Measurements from ENCODE around the gene PPP1R26. TPM values are rescaled to one million over a fixed set of nuclear protein-coding genes. Genes with fewer than 3 reads are reported as not detected.

PPP1R26 gene
- total RNA-seq, 1 experiment from 2014 or later, result 46.9 TPM

DNA sequence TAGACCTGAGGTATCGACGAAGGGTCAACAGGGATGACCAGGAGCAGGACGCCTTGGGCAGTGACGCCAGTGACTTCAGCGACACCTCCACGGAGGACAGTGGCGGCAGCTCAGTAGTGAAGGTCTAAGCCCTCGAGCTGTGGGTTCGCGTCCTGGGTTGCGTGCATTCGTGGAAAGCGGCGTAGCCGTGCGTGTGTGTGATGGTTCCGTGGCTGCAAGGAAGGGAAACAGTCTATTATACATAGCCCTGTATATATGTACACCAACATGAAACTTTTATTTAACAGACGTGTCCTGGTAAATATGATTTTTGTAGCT, 8.4 kb downstream of the PPP1R26 start:
- no TSS peak for BruUV-seq (replicated peaks)
- intact Hi-C loops (cut with micrococcal nuclease; ENCODE audit: unreplicated experiment), result no loop called here
- no peak for DNase-seq
- no peaks in the 10 kb centered on the region for H3K9me2 ChIP-seq (ENCODE audit: insufficient read depth)
- no peaks in the 10 kb centered on the region for H3K9me3 ChIP-seq (ENCODE audit: insufficient read depth, low read depth)
- H3K27ac ChIP-seq, result no peak overlapping the region
- H3K4me3 ChIP-seq, result no peak overlapping the region
- H3K27me3 ChIP-seq (ENCODE audit: insufficient read depth, low read depth), result no peaks in the 10 kb centered on the region
- ChIA-PET POLR2A (ENCODE audit: unreplicated experiment) (no interaction called here), CTCF (interaction anchor here (0.6 kb wide), 1 partner anchor 20 kb away, joined by 8 read pairs; no protein-coding TSS in a partner anchor)
- 0 out of 2 replicates have a peak, but pooled peaks cover 3% of the 10 kb centered on the region for H4K20me1 ChIP-seq (ENCODE audit: insufficient read depth)
- H3K36me3 ChIP-seq (ENCODE audit: low read depth), result 0 out of 2 replicates have a peak, but pooled peaks cover 7% of the 10 kb centered on the region
- H3K4me2 ChIP-seq, result no peak overlapping the region
- no peaks in the 10 kb centered on the region for H3K4me1 ChIP-seq (replicated peaks; ENCODE audit: insufficient read depth)
- peaks cover 5% of the 10 kb centered on the region; the same call in 1 of the 2 replicates for H3K79me2 ChIP-seq (ENCODE audit: low read depth)
- no peaks in the 10 kb centered on the region; the same call in 1 of the 2 replicates for H3F3A ChIP-seq (ENCODE audit: insufficient read depth, low read depth)
- no peak for TF ChIP-seq EZH2 (IDR thresholded peaks at IDR 0.05; ENCODE audit: low read depth)
- TF ChIP-seq, protein P1, sequence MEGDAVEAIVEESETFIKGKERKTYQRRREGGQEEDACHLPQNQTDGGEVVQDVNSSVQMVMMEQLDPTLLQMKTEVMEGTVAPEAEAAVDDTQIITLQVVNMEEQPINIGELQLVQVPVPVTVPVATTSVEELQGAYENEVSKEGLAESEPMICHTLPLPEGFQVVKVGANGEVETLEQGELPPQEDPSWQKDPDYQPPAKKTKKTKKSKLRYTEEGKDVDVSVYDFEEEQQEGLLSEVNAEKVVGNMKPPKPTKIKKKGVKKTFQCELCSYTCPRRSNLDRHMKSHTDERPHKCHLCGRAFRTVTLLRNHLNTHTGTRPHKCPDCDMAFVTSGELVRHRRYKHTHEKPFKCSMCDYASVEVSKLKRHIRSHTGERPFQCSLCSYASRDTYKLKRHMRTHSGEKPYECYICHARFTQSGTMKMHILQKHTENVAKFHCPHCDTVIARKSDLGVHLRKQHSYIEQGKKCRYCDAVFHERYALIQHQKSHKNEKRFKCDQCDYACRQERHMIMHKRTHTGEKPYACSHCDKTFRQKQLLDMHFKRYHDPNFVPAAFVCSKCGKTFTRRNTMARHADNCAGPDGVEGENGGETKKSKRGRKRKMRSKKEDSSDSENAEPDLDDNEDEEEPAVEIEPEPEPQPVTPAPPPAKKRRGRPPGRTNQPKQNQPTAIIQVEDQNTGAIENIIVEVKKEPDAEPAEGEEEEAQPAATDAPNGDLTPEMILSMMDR (conservative IDR thresholded peaks at IDR 0.05), result no peak
- H2AFZ ChIP-seq, result no peak overlapping the region

DNA sequence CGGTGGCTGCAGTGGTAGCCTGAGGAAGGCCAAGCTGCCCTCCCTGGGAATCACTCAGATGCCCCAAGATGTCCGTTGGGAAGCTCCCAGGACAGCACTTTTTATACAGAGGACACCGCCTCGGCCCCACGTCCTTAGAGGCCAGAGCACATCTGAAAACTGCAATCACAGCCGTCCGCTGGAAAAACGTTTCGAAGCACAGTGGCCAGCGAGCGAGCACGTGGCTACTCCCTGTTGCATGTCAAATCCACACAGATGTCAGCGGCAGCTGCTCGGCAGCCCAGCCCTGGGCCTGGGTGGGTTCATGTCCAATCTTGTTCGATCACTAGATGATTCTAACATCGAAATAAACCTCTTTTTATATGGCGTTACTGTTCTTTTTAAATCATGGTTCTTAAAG, 8.9 kb downstream of the PPP1R26 start:
- no peak for DNase-seq
- H3K4me1 ChIP-seq (replicated peaks; ENCODE audit: insufficient read depth), result no peaks in the 10 kb centered on the region
- H3K27ac ChIP-seq, result no peak overlapping the region
- 0 out of 2 replicates have a peak, but pooled peaks cover 3% of the 10 kb centered on the region for H4K20me1 ChIP-seq (ENCODE audit: insufficient read depth)
- no peaks in the 10 kb centered on the region for H3K9me3 ChIP-seq (ENCODE audit: insufficient read depth, low read depth)
- CTCF ChIA-PET, result interaction anchor here (0.6 kb wide), 1 partner anchor 20 kb away, joined by 8 read pairs; no protein-coding TSS in a partner anchor
- no peaks in the 10 kb centered on the region; the same call in 1 of the 2 replicates for H3F3A ChIP-seq (ENCODE audit: insufficient read depth, low read depth)
- H3K79me2 ChIP-seq (ENCODE audit: low read depth), result no peaks in the 10 kb centered on the region
- no peak overlapping the region for H3K4me2 ChIP-seq
- POLR2A ChIA-PET (ENCODE audit: unreplicated experiment), result no interaction called here
- BruUV-seq (replicated peaks), result no TSS peak
- H3K27me3 ChIP-seq (ENCODE audit: insufficient read depth, low read depth), result no peaks in the 10 kb centered on the region
- no peak overlapping the region for H3K4me3 ChIP-seq
- H2AFZ ChIP-seq, result no peak overlapping the region
- 0 out of 2 replicates have a peak, but pooled peaks cover 7% of the 10 kb centered on the region for H3K36me3 ChIP-seq (ENCODE audit: low read depth)
- no peaks in the 10 kb centered on the region for H3K9me2 ChIP-seq (ENCODE audit: insufficient read depth)
- intact Hi-C loops (cut with micrococcal nuclease; ENCODE audit: unreplicated experiment), result no loop called here
- TF ChIP-seq EZH2 (IDR thresholded peaks at IDR 0.05; ENCODE audit: low read depth), result no peak
- TF ChIP-seq, protein P1 (conservative IDR thresholded peaks at IDR 0.05), result no peak

DNA sequence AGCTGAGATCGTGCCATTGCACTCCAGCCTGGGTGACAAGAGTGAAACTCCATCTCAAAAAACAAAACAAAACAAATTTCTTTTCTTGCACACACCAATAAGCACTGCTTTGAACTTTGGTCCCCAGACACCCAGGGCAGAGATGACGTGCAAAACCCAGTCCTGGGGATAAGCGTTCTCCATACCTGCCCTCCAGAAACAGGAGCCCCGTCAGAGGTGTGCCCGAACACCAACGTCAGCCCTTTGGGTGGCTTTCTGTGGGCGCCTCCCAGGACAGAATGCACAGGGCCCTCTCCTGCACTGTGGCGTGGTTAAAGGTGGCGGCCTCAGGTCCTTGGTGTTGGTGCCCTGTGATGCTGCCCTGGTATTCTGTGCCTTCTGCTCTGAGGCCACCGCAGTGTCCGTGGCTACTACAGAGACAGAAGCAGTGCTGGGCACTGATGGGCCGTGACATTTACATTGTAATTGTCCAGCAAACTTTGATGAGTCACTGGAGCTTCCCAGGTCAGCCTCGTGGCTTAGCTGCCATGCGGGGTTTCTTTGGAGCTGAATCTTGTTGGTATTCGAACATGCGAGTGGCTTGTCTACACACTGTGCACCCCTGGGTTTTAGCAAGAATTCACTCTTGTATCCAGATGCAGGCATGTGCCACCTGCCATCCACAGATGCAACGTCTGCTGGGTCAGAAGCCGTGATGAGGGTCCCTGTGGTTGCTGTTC, 9.8 kb downstream of the PPP1R26 start:
- no TSS peak for BruUV-seq (replicated peaks)
- no peak for TF ChIP-seq EZH2 (IDR thresholded peaks at IDR 0.05; ENCODE audit: low read depth)
- TF ChIP-seq, protein P1 (conservative IDR thresholded peaks at IDR 0.05), result no peak
- H4K20me1 ChIP-seq (ENCODE audit: insufficient read depth), result 0 out of 2 replicates have a peak, but pooled peaks cover 3% of the 10 kb centered on the region
- no peaks in the 10 kb centered on the region for H3K27me3 ChIP-seq (ENCODE audit: insufficient read depth, low read depth)
- 0 out of 2 replicates have a peak, but pooled peaks cover 7% of the 10 kb centered on the region for H3K36me3 ChIP-seq (ENCODE audit: low read depth)
- H2AFZ ChIP-seq, result no peak overlapping the region
- H3K9me2 ChIP-seq (ENCODE audit: insufficient read depth), result no peaks in the 10 kb centered on the region
- no peaks in the 10 kb centered on the region for H3K79me2 ChIP-seq (ENCODE audit: low read depth)
- no peak overlapping the region for H3K4me3 ChIP-seq
- H3F3A ChIP-seq (ENCODE audit: insufficient read depth, low read depth), result no peaks in the 10 kb centered on the region; the same call in 1 of the 2 replicates
- intact Hi-C loops (cut with micrococcal nuclease; ENCODE audit: unreplicated experiment), result no loop called here
- ChIA-PET CTCF (no interaction called here), POLR2A (ENCODE audit: unreplicated experiment) (no interaction called here)
- H3K4me2 ChIP-seq, result no peak overlapping the region
- no peaks in the 10 kb centered on the region for H3K9me3 ChIP-seq (ENCODE audit: insufficient read depth, low read depth)
- H3K27ac ChIP-seq, result no peak overlapping the region
- no peak for DNase-seq
- H3K4me1 ChIP-seq (replicated peaks; ENCODE audit: insufficient read depth), result no peaks in the 10 kb centered on the region

All from PC-9 (cell line).